Measurements from ENCODE around the gene CASKIN1. TPM values are rescaled to one million over a fixed set of nuclear protein-coding genes. Genes with fewer than 3 reads are reported as not detected.

Gene CASKIN1
- total and polyA plus RNA-seq, 4 donors = under 0.01 to 0.17 (median 0.09) TPM; not detected in 1

GRCh38 chr16:2189252-2189893 is 7.0 kb downstream of the CASKIN1 start:
- Histone ChIP-seq H3K27ac (ENCODE audit: low read depth in 1 of 2, low read length in 2 of 2) (no peak overlapping the region), H3K4me3 (ENCODE audit: low read depth in 1 of 3, low read length in 3 of 3) (no peak overlapping the region), H3K4me1 (ENCODE audit: control insufficient read depth in 4 of 4, insufficient read depth in 4 of 4, low read length in 3 of 4) (no peaks in the 10 kb centered on the region), H3K36me3 (ENCODE audit: control insufficient read depth in 4 of 4, insufficient read depth in 3 of 4, low read depth in 1 of 4, low read length in 3 of 4) (no peaks in the 10 kb centered on the region), H3K27me3 (ENCODE audit: control insufficient read depth in 4 of 4, insufficient read depth in 4 of 4, low read length in 3 of 4) (no peaks in the 10 kb centered on the region), H3K9me3 (ENCODE audit: control insufficient read depth in 4 of 4, low read length in 3 of 4) (no peaks in the 10 kb centered on the region), H3K9ac (ENCODE audit: low read depth in 1 of 2, low read length in 2 of 2) (no peak overlapping the region)
- TF ChIP-seq MAX (IDR thresholded peaks at IDR 0.05) = no peak
- no peak for TF ChIP-seq ZBTB33 (IDR thresholded peaks at IDR 0.05)
- no peak for TF ChIP-seq HNF4A (conservative IDR thresholded peaks at IDR 0.05)
- no peak for TF ChIP-seq REST (IDR thresholded peaks at IDR 0.05)
- TF ChIP-seq RXRA (IDR thresholded peaks at IDR 0.05) = no peak
- TF ChIP-seq ATF3 (IDR thresholded peaks at IDR 0.05) = no peak
- TF ChIP-seq FOXA2 (IDR thresholded peaks at IDR 0.05) = no peak
- TF ChIP-seq HNF4G (IDR thresholded peaks at IDR 0.05) = no peak
- no peak for TF ChIP-seq JUND (IDR thresholded peaks at IDR 0.05)
- TF ChIP-seq TAF1 (conservative IDR thresholded peaks at IDR 0.05) = no peak
- TF ChIP-seq SP1 (IDR thresholded peaks at IDR 0.05) = no peak
- TF ChIP-seq EGR1 (IDR thresholded peaks at IDR 0.05; ENCODE audit: low read depth in 2 of 2) = no peak
- TF ChIP-seq RAD21 (IDR thresholded peaks at IDR 0.05) = no peak
- no peak for TF ChIP-seq FOXA1 (IDR thresholded peaks at IDR 0.05)
- DNase-seq (ENCODE audit: low spot score) = no peak
- WGBS = 91% methylated on average over 25 of the region's 25 CpGs

- Histone ChIP-seq H3K4me1 (ENCODE audit: control insufficient read depth in 4 of 4, insufficient read depth in 4 of 4, low read length in 3 of 4) (no peaks in the 10 kb centered on the region), H3K9me3 (ENCODE audit: control insufficient read depth in 4 of 4, low read length in 3 of 4) (no peaks in the 10 kb centered on the region), H3K36me3 (ENCODE audit: control insufficient read depth in 4 of 4, insufficient read depth in 3 of 4, low read depth in 1 of 4, low read length in 3 of 4) (no peaks in the 10 kb centered on the region), H3K9ac (ENCODE audit: low read depth in 1 of 2, low read length in 2 of 2) (no peak overlapping the region), H3K27me3 (ENCODE audit: control insufficient read depth in 4 of 4, insufficient read depth in 4 of 4, low read length in 3 of 4) (no peaks in the 10 kb centered on the region), H3K4me3 (ENCODE audit: low read depth in 1 of 3, low read length in 3 of 3) (no peak overlapping the region), H3K27ac (ENCODE audit: low read depth in 1 of 2, low read length in 2 of 2) (no peak overlapping the region)
- 95% methylated on average over 8 of the region's 8 CpGs for WGBS
- no peak for DNase-seq (ENCODE audit: low spot score)
- no peak for TF ChIP-seq FOXA1 (IDR thresholded peaks at IDR 0.05)
- no peak for TF ChIP-seq HNF4G (IDR thresholded peaks at IDR 0.05)
- TF ChIP-seq EGR1 (IDR thresholded peaks at IDR 0.05; ENCODE audit: low read depth in 2 of 2) = no peak
- TF ChIP-seq MAX (IDR thresholded peaks at IDR 0.05) = no peak
- no peak for TF ChIP-seq RXRA (IDR thresholded peaks at IDR 0.05)
- TF ChIP-seq JUND (IDR thresholded peaks at IDR 0.05) = no peak
- no peak for TF ChIP-seq YY1 (IDR thresholded peaks at IDR 0.05)
- TF ChIP-seq CTCF (IDR thresholded peaks at IDR 0.05; ENCODE audit: low read depth, low read length, missing input control) = no peak
- no peak for TF ChIP-seq RAD21 (IDR thresholded peaks at IDR 0.05)
- TF ChIP-seq REST (IDR thresholded peaks at IDR 0.05) = no peak
- TF ChIP-seq FOXA2 (IDR thresholded peaks at IDR 0.05) = no peak
- TF ChIP-seq TAF1 (conservative IDR thresholded peaks at IDR 0.05) = no peak
- no peak for TF ChIP-seq ATF3 (IDR thresholded peaks at IDR 0.05)
- no peak for TF ChIP-seq NR2F2 (IDR thresholded peaks at IDR 0.05)
Measured at GRCh38 chr16:2188395-2188794, 8.0 kb downstream of the CASKIN1 start.
